ENCODE measurements around the gene TELO2.

The TELO2 gene

DNA sequence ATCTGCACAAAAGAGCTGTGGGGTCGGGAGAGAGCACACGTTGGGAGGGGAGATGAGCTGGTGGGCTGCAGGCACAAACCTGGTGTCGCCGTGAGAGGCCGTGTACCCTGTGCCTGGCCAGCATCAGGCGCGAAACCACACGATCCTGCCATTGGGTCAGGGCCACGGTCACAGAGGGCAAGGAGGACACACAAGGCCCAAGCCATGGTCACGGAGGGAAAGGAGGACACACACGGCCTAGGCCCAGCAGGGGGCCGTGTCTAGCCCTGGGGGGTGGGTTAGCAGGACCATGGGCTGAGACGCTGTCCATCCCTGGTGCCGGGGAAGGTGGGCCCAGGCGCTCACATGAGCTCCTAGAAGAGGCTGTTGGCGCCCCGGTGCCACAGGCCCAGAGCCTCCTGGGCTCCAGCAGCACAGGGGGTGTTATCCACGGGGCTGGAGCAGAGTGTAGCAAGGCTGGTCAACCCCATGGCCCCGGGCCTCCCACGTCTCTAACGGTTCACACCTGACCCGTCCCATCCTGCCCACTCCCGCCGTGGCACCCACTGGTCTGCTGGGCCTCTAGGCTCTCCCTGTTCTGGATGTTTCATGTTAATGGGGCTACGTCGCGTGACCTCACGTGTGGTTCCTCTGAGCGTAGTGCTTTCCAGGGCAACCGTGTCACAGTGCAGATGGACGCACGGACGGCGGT, 41.3 kb upstream of the TELO2 start:
- TF ChIP-seq, protein P1, sequence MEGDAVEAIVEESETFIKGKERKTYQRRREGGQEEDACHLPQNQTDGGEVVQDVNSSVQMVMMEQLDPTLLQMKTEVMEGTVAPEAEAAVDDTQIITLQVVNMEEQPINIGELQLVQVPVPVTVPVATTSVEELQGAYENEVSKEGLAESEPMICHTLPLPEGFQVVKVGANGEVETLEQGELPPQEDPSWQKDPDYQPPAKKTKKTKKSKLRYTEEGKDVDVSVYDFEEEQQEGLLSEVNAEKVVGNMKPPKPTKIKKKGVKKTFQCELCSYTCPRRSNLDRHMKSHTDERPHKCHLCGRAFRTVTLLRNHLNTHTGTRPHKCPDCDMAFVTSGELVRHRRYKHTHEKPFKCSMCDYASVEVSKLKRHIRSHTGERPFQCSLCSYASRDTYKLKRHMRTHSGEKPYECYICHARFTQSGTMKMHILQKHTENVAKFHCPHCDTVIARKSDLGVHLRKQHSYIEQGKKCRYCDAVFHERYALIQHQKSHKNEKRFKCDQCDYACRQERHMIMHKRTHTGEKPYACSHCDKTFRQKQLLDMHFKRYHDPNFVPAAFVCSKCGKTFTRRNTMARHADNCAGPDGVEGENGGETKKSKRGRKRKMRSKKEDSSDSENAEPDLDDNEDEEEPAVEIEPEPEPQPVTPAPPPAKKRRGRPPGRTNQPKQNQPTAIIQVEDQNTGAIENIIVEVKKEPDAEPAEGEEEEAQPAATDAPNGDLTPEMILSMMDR (IDR thresholded peaks at IDR 0.05; ENCODE audit: control insufficient read depth, extremely low read depth, insufficient read depth), result no peak
- no peak for DNase-seq (ENCODE audit: low read depth)

DNA sequence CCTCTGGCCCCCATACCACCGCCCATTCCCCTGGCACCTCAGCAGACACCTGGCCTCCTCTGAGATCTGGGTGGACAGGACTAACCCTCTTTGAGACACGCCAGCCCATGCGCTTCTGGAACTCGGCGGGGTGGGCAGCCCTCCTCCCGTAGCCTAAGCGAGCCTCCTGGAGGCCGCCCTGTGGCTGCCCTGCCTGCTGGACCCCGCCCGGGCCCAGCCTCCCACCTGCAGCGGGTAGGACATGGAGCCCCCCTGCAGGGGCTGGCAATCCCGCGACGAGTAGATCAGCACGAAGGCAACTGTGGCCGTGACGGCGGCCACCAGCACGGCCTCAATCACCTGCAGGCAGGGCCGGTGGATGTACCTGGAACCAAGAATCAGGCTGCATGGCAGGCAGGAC, 40.6 kb upstream of the TELO2 start:
- no peak for DNase-seq (ENCODE audit: low read depth)
- TF ChIP-seq, protein P1 (IDR thresholded peaks at IDR 0.05; ENCODE audit: control insufficient read depth, extremely low read depth, insufficient read depth), result no peak
- no peak overlapping the region for H3K4me3 ChIP-seq (ENCODE audit: low read depth, low read length)

More for the DNA sequence above, 41.3 kb upstream of the TELO2 start:
- H3K4me3 ChIP-seq (ENCODE audit: low read depth, low read length), result no peak overlapping the region

DNA sequence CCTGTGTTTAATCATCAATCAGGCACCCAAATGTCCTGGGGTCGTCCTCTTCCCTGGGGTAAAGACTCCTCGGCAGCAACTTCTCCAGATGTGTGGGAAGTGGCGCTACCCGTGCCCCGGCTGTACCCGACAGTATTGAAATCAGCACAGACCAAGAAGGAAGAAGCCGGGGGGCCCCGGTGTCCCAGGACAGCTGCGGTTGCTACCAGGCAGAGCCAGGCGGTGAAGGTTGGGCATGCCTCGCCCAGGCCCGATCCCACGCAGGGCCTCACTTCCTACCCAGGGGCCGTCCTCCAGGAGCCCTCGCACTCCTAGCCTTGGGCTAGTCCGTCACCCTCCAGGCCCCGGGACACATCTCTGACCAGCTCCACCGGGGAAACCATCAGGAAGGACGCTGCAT, 39.8 kb upstream of the TELO2 start:
- no peak for DNase-seq (ENCODE audit: low read depth)
- TF ChIP-seq, protein P1 (IDR thresholded peaks at IDR 0.05; ENCODE audit: control insufficient read depth, extremely low read depth, insufficient read depth), result no peak
- H3K4me3 ChIP-seq (ENCODE audit: low read depth, low read length), result no peak overlapping the region

DNA sequence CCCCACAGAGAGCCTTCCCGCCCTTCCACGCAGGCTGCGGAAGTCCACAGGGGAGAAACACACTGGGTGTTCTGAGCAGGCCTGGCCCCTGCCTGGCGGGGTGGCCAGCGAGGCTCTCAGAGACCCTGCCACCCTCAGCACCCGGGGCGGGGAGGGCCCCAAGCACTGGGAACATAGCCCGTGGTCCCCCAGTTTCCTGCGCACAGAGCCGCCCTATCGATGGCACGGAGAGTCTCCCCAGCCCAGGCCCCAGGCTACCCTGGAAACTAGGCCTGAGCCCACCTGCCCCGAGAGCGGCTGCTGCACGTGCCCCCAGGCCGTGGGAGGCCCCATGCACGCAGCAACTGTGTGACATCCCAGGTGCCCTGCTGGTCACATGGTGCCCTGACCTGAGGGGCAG, 38.6 kb upstream of the TELO2 start:
- DNase-seq (ENCODE audit: low read depth), result no peak
- no peak overlapping the region for H3K4me3 ChIP-seq (ENCODE audit: low read depth, low read length)
- TF ChIP-seq, protein P1 (IDR thresholded peaks at IDR 0.05; ENCODE audit: control insufficient read depth, extremely low read depth, insufficient read depth), result no peak

DNA sequence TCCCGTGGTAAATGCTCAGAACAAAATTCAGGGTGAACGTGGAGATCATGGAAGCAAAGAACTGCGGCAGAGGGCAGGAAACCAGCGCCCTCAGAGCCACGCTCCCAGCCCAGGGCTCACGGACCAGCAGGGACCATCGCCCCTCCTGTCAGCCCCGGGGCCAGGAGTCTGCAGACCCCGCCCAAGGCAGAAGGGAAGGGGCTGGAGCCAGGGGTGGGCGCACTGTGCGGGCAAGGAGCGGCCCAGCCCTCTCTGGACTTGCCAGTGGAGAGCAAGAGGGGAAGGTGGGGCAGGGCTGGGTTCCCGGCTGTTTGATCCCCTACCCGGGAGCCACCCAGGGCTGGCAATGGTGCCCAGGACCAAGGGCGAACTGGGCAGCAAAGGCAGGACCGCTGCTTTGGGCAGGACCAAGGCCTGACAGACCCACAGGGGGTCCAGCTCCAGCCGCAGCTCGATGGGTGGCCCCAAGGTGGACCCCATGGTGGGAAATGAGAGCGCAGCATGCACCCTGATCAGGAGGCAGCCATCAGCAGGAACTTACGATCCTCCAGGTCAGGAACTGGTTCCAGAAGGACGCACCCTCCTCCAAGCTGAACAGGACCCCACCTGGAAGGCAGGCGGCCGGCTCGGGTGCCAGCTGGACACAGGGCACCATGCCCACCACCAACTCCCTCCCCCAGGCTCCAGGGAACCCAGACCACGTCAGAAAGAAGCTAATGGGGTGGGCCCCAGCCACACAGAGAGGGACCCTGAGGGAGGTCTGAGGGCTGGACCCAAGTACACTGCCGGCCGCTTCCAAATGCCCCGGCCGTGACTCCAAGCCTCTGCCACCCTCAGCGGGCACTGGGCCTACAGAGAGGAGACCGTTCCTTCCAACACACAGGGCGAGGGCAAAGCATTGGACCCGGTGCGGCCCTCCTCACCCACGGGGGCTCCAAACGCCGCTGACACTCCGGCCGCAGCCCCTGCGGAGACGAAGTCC, 37.7 kb upstream of the TELO2 start:
- DNase-seq (ENCODE audit: low read depth), result no peak
- no peak overlapping the region for H3K4me3 ChIP-seq (ENCODE audit: low read depth, low read length)
- TF ChIP-seq, protein P1 (IDR thresholded peaks at IDR 0.05; ENCODE audit: control insufficient read depth, extremely low read depth, insufficient read depth), result no peak

DNA sequence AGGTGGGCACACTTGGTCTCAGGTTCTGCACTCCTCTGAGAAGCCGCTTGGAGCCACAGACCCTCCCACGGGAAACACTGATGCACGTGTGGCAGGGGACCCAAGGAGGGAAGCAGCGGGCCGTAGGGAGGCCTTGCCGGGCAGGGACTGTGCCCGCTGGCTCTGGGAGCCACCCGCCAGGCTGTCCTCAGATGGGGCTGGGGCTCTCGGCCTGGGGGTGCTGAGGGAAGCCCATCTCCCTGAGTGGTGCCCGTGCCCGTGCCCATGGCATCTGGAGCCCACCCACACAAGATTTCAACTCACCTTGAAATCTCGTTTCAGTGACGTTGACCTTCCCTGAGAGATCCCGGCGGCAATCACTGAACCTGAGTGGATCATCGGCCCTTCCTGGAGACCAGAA, 36.2 kb upstream of the TELO2 start:
- no peak for DNase-seq (ENCODE audit: low read depth)
- H3K4me3 ChIP-seq (ENCODE audit: low read depth, low read length), result no peak overlapping the region
- TF ChIP-seq, protein P1 (IDR thresholded peaks at IDR 0.05; ENCODE audit: control insufficient read depth, extremely low read depth, insufficient read depth), result no peak

Measured in LNCaP clone FGC (cell line).